WERI-Rb-1 (cell line): ENCODE measurements around the gene ABL1.

Source experiments
- DNase-seq: peaks from one replicate; pipeline ENCODE4 v3.0.0-alpha.2; 2020
- H3K27ac ChIP-seq: fragments of 250-450 bp; sonication (Bioruptor Pico); 2 replicates; pipeline ENCODE4 v1.5.1; 2020; ENCODE audit warnings: mild to moderate bottlenecking, moderate library complexity
- H3K27me3 ChIP-seq: fragments of 250-450 bp; sonication (Bioruptor Pico); 2 replicates; pipeline ENCODE4 v1.5.1; 2021; ENCODE audit warnings: mild to moderate bottlenecking, low read depth, moderate library complexity; ENCODE audit not compliant: insufficient read depth, severe bottlenecking
- H3K36me3 ChIP-seq: fragments of 250-450 bp; sonication (Bioruptor Pico); 2 replicates; pipeline ENCODE4 v1.5.1; 2020; ENCODE audit warnings: mild to moderate bottlenecking, moderate library complexity
- H3K4me3 ChIP-seq: 2 replicates; pipeline ENCODE4 v1.5.1; 2011; ENCODE audit warnings: low read depth, mild to moderate bottlenecking, control low read depth, low read length
- H3K9me3 ChIP-seq: fragments of 250-450 bp; sonication (Bioruptor Pico); 2 replicates; pipeline ENCODE4 v1.5.1; 2021; ENCODE audit warnings: mild to moderate bottlenecking, moderate library complexity; ENCODE audit not compliant: severe bottlenecking
- CTCF ChIP-seq: IDR thresholded peaks from 2 replicates; pipeline ENCODE4 v1.5.1; 2011; ENCODE audit warnings: low read depth, mild to moderate bottlenecking, control low read depth, inconsistent platforms, low read length

The ABL1 gene

DNA sequence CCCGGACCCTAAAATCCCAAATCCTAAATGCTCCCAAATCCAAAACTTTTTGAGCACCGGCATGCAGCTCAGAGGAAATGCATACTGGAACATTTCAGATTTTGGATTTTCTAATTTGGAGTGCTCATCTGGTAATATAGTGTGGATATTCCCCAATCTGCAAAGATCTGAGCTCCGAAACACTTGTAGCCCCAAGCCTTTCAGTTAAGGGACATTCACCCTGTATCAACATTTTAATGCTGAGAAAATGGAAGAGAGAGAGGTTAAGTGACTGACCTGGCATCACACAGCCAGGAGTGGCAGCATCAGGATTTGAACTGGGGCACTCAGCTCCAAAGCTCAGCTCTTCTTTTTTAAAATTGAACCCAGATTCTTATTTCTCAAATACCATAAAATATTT, 30.9 kb downstream of the ABL1 start:
- Histone ChIP-seq H3K36me3 (peaks cover 94% of the 10 kb centered on the region), H3K27ac (no peak overlapping the region), H3K27me3 (no peaks in the 10 kb centered on the region), H3K9me3 (no peaks in the 10 kb centered on the region), H3K4me3 (no peak overlapping the region)
- TF ChIP-seq CTCF, result no peak
- DNase-seq, result no peak

GRCh38 chr9:130866474-130866965, 31.5 kb downstream of the ABL1 start:
- peak; percentile 91 for TF ChIP-seq CTCF
- H3K27ac ChIP-seq, result no peak overlapping the region

GRCh38 chr9:130867556-130867955, 32.5 kb downstream of the ABL1 start:
- Histone ChIP-seq H3K27ac (no peak overlapping the region), H3K36me3 (peaks cover 96% of the 10 kb centered on the region)

More at GRCh38 chr9:130866474-130866965, 31.5 kb downstream of the ABL1 start:
- DNase-seq, result peak; percentile 93
- no peaks in the 10 kb centered on the region for H3K27me3 ChIP-seq
- H3K4me3 ChIP-seq, result no peak overlapping the region
- no peaks in the 10 kb centered on the region for H3K9me3 ChIP-seq
- H3K36me3 ChIP-seq, result peaks cover 96% of the 10 kb centered on the region

DNA sequence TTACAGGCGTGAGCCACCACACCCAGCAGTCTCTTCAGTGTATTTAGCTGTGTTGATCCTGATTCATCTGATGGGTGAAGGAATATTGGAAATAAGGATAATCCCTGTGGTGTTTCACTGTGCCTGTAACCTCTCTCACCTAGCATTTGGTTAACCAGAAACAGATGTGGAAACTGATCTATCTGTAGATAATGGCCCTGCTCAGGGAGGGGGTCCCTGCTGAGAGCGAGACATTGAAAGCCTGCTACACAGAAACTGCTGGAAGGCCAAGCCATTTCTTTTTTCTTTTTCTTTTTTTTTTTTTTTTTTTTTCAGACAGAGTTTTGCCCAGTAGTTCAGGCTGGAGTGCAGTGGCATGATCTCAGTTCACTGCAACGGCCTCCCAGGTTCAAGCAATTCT, 33.2 kb downstream of the ABL1 start:
- Histone ChIP-seq H3K9me3 (no peaks in the 10 kb centered on the region), H3K27ac (no peak overlapping the region), H3K36me3 (peaks cover 96% of the 10 kb centered on the region), H3K27me3 (no peaks in the 10 kb centered on the region), H3K4me3 (no peak overlapping the region)
- no peak for TF ChIP-seq CTCF
- DNase-seq, result no peak

More at GRCh38 chr9:130867556-130867955, 32.5 kb downstream of the ABL1 start:
- Histone ChIP-seq H3K27me3 (no peaks in the 10 kb centered on the region), H3K9me3 (no peaks in the 10 kb centered on the region), H3K4me3 (no peak overlapping the region)
- no peak for DNase-seq
- TF ChIP-seq CTCF, result no peak

- TF ChIP-seq CTCF, result no peak
- Histone ChIP-seq H3K27me3 (no peaks in the 10 kb centered on the region), H3K4me3 (no peak overlapping the region), H3K9me3 (no peaks in the 10 kb centered on the region), H3K36me3 (peaks cover 96% of the 10 kb centered on the region), H3K27ac (no peak overlapping the region)
- no peak for DNase-seq
These were observed 34.2 kb downstream of the ABL1 start for GRCh38 chr9:130869250-130869649.
